ENCODE measurements around the gene PLTP.

GRCh38 chr20:45880988-45881788, 30.8 kb downstream of the PLTP start, which contains the start of gene ZSWIM1:
- TF ChIP-seq POLR2A (IDR thresholded peaks at IDR 0.05) (peak in 1 of 2 donors; percentile 75), CTCF (IDR thresholded peaks at IDR 0.05) (no peak)

Measured in heart left ventricle (tissue), 13 donors.